Epidermal melanocyte (primary cell): Measurements from ENCODE around the gene OR6C3.
"Not testable (repeated sequence)": the region's sequence is repeated elsewhere in the genome, so short reads cannot be mapped to it uniquely, and the experiment has no call there.

Source experiments
- DNase-seq: peaks from one replicate; pipeline ENCODE4 v3.0.0; 2011; ENCODE audit warnings: low spot score; ENCODE audit not compliant: insufficient read length

Gene OR6C3

GRCh38 chr12:55330446-55330845 is at the start of gene OR6C3:
Gene OR6C3, plus strand, starts transcription at chr12:55330746. Its CDS starts 955 bp downstream, at chr12:55331701.
- DNase-seq, result no peak

DNA sequence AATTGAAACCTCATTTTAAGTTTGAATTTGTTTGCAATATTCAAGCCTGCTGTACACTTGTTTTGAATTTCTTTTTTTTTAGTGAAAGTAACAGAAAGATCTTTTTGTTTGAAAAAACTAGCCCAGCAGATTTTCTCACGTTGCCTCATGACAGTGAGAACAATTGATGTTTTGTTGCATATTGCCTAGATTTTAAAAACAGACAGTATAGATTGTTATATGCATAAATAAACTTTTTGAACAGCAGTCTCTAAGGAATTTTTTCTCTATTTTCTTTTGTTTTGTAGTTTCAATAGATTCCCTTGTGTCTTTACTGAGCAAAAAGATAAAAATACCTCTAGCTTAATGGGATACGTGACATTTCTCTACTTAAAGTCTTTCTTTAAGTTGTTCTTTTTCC is 49.6 kb upstream of the OR6C3 start:
- DNase-seq, result peak; percentile 27

- no peak for DNase-seq
Observed at GRCh38 chr12:55289999-55290398, 40.5 kb upstream of the OR6C3 start.

DNA sequence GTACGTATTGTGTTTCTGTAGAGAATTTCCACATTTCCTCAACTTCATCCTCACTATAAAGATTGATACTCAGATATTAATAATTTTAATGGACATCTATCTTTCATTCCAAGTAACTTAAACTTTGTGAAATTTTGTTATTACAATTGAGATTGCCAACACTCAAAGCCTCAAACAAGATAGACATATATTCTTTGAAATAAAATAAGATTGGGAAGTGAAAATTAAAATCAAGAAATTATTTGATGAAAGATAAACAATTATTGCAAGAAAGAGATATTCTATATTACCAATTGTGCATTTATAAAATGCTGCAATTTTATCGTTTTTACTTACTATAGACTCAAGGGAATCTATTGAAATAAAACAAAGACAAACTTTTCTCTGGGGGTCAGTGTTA is 34.1 kb upstream of the OR6C3 start, which contains the start of gene OR6C6:
Gene OR6C6 (minus strand): TSS at position 101 of the 400 bp plus-strand sequence. CDS start 1,337 bp downstream, outside the sequence.
- DNase-seq, result no peak

DNA sequence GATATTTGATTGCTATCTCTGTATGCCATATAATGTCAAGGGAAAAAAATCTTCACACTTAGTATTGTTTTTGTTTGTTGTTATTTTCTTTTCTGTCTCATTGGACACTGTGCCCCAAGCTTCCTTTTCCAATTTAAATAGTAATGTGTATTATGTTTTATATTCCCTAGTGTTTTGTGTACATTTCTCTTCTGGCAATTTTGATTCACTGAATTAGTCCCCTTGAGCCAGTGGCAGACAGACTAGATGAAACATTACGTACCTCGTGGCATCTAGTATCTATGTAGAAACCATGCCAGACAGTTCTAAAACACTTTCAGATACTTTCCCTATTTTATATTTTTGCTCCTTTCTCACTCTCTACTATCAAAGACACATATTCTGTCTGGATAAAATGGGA is 16.5 kb upstream of the OR6C3 start, which contains the start of gene OR6C1:
Gene OR6C1 (plus strand): TSS at position 301 of the 400 bp plus-strand sequence. CDS start 6,257 bp downstream, outside the sequence.
- DNase-seq, result no peak

DNA sequence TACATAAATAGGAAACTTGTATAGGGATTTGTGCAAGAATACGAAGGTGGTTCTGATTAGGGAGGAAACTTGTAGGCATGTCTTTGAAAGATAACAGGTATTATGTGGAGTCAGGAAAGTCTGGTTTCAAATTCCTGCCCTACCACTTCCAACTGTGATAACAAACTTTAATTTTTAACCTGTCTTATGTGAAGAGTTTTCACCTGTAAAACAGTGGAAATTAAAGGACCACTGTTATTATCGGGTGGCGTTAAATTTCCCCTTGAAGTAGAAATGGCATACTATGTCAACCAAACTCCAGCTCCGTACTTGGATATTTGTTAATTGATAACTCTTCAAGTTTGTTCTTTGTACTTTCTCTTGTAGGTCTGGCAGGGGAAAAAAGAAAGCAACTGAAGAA is 10.3 kb upstream of the OR6C3 start:
- no peak for DNase-seq

DNA sequence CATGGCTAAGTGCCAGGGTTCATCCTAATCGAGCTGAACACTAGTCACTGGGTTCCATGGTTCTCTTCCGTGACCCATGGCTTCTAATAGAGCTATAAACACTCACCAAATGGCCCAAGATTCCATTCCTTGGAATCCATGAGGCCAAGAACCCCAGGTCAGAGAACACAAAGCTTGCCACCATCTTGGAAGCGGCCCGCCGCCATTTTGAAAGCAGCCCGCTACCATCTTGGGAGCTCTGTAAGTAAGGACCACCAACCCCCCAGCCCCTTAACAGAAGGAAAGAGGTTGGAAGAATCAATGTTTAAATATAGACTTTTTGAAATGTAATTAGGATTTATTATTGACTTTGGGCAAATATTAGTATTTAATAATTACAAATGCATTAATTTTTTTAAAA is 4.7 kb upstream of the OR6C3 start:
- not testable (repeated sequence) for DNase-seq

DNA sequence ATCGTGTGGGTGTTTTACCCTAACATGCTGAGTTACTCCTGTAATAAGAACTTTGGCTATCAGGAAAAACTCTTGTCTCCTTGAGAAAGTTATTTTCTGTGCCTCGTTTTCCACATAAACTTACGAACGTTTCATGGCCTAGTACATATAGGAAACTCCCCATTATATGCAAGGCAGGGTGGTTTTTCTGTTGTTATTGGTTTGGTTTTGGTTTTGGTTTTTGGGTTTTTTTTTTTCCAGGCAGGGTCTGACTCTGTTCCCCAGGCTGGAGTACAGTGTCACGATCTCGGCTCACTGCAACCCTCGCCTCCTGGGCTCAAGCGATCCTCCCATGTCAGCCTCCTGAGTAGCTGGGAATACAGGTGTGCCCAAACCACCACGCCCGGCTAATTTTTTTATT is 5.5 kb downstream of the OR6C3 start:
- no peak for DNase-seq

DNA sequence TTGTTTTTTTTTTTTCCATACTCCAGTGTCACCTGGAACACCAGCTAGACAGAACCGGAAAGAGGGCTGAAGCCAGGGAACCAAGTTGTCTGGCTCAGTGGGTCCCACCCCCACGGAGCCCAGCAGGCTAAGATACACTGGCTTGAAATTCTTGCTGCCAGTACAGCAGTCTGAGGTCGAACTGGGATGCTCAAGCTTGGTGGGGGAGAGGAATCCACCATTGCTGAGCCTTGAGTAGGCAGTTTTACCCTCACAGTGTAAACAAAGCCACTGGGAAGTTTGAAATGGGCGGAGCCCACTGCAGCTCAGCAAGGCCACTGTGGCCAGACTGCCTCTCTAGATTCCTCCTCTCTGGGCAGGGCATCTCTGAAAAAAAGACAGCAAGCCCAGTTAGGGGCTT is 24.8 kb downstream of the OR6C3 start:
- DNase-seq, result not testable (repeated sequence)

GRCh38 chr12:55362675-55363074 is 32.1 kb downstream of the OR6C3 start, which contains the start of gene OR6C75:
Gene OR6C75, plus strand, starts transcription at chr12:55362975. Its CDS starts 2,136 bp downstream, at chr12:55365111.
- no peak for DNase-seq

DNA sequence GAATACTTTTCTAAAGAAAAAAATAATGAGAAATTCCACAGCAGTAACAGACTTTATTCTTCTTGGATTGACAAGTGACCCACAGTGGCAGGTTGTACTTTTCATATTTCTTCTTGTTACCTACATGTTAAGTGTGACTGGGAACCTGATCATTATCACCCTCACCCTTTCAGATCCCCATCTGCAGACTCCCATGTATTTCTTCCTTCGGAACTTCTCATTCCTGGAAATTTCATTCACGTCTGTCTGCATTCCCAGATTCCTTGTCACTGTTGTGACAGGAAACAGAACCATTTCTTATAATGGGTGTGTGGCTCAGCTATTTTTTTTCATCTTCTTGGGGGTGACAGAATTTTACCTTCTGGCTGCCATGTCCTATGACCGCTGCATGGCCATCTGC is 34.5 kb downstream of the OR6C3 start:
- no peak for DNase-seq

GRCh38 chr12:55372521-55372920 is 42.0 kb downstream of the OR6C3 start:
- DNase-seq, result no peak
